Inflammatory macrophage treated with lipopolysaccharide for 4 hours (primary cell): ENCODE results near the gene AP1B1.
"Not testable (repeated sequence)": the region's sequence is repeated elsewhere in the genome, so short reads cannot be mapped to it uniquely, and the experiment has no call there.

Experiments used
- DNase-seq: peaks from one replicate; pipeline ENCODE4 v3.0.0-alpha.2; 2020

The AP1B1 gene

GRCh38 chr22:29346659-29347058 is 41.7 kb downstream of the AP1B1 start:
- no peak for DNase-seq

DNA sequence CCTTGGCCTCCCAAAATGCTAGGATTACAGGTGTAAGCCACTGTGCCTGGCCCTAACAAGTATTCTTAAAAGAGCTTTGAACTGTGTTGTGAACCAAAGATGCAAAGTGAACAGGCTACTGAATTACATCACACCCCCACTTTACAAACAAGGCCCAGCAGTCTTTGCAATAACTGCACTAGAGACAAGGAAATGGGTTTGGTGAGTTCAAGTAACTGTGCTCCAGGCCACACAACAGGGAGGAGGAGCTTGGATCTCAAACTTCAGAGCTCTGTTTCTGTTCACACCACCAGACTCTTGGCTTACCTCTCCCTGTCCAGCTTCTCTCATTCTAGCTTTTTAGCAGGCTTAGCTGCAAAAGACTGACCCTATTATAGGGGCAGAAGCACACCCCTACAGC is 42.4 kb downstream of the AP1B1 start:
- no peak for DNase-seq

DNA sequence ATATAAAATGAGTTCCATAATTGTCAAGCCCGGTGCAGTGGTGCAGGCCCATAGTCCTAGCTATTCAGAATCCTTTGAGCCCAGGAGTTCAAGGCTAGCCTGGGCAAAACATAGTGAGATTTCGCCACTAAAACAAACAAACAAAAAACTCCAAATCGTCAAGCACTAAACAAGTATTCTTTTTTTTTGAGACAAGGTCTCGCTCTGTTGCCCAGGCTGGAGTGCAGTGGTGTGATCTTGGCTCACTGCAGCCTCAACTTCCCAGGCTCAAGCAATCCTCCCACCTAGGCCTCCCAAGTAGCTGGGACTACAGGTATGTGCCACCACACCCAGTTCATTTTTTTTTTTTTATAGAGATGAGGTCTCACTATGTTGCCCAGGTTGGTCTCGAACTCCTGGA is 43.5 kb downstream of the AP1B1 start:
- not testable (repeated sequence) for DNase-seq

DNA sequence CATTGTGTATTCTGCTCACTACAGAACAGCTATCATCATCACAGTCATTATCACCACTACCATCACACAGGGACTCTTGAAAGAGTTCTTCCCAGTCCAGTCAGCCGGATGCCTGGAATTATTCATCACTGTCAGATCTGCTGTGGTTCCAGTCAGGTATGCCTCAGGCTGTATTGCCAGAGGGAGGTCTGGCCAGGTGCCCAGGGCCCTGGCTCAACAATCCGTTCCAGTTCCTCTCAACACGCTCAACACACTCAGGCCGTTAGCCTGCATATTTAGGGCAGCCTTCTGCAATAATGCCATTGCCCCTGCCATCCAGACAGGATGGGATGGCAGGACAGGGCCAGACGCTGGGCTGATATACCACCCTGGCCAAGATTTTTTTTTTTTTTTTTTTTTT is 44.2 kb downstream of the AP1B1 start:
- no peak for DNase-seq

DNA sequence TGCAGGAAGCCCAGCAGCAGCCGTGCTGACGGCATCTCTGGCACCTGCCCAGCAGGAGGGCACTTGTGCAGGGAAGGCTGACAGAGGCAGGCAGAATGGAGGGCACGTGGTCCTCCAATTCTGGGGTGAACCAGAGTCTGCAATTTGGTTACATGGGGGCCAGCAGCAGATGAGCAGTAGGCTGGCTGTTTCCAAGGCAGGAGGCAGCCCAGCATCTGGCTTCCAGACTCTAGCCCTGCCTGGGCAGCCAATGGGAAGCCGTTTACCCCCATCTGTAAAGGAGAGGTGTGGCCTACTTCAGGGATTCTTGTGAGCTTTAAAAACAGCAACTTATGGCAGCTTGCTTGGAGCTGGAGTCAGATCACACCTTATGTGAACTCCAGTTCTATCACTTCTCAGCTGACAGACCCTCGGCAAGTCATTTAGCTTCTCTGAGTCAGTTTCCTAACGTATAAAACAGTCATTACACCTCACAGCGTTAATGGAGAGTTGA is 45.0 kb downstream of the AP1B1 start:
- DNase-seq = no peak

DNA sequence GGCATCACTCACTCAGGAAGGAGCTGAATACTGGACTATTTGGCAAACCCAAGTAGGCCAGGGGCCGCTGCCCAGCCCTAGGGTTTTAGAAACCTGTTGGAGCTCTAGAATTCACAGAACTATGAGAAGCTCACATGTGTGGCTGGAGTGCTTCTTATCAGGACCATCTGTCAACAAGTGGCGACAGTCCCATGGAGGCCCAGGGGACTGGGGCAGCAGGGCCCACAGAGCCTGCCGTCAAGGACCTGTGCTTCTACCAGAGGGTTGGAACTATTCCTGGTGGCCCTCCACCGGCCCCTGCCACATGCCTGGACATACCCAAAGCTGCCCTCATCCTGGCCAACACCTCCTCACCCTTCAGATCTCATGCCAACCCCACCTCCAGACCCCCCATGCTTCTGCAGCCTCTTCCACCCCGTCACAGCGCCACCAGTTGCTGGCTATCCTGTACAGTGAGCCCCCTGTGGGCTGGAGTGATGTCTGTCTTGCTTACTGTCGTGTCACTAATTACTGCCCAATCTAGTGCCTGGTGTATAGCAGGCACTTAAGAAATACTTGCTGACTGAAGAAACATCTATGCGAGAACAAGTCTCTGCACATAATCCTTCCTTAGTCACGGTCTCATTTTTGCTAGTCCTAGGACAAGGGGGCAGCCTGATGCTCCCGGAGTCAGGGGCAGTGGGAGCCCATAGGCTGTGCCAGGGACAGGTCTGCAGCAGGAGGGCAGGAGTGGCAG is 45.6 kb downstream of the AP1B1 start:
- no peak for DNase-seq

DNA sequence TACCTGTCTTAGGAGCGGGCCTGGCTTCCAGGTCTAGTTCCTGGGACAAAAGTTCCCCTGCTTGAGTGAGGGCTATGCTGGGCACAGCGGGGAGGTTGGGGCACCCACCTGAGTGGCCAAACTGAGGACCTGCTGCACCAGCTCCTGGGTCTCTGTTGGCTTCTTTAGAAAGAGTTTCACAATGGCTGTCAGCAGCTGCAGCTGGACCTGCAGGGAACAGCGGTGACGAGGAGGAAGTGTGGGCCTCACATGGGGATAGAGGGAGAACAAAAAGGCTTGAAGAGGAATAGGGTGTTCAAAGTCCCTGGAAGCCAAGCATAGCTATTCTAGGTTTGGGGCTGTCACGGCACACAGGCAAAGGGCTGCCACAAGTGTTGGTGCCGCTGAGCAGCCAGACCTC is 46.2 kb downstream of the AP1B1 start:
- DNase-seq = no peak

- DNase-seq = no peak
Measured at GRCh38 chr22:29341849-29342127, 46.6 kb downstream of the AP1B1 start.

DNA sequence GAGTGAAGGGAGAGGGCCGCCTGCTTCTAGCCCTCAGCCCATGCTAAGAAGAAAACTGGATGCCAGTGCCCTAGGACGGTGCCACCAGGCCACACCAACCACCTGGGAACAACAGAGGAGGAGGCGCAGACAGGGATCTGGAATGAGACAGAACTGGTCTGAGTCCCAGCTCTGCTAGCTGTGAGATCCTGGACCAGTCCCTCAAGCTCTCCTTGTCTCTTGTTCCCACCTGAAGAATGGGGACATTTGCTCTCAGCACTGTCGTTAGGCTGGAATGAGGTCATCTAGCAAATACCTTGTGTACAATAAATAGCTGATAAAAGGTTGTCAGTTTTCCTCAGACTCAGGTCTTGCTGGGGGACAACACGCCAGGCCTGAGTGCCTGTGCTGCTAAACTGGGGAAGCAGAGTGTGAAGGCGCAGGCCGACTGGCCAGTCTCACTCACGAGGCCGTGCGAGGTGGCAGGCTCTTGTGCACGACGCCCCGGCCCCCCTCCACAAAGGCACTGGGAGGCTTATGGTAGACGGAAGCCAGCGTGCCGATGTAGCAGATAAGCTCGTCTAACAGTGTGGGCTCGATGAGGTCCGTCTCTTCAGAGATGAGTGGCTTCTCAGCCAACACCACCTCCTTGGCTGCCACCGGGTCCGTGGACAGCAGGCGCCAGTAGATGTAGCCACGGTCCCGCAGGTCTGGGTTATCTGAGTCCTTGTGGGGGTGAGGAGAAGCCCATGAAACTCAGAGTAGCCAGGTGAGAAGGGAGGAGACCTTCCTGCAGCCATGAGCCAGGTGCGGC is 47.1 kb downstream of the AP1B1 start:
- no peak for DNase-seq

GRCh38 chr22:29340566-29340965 is 47.8 kb downstream of the AP1B1 start:
- DNase-seq = no peak

GRCh38 chr22:29339381-29340235 is 48.8 kb downstream of the AP1B1 start:
- no peak for DNase-seq

- DNase-seq = no peak
Measured at GRCh38 chr22:29338398-29338797, 50.0 kb downstream of the AP1B1 start.

DNA sequence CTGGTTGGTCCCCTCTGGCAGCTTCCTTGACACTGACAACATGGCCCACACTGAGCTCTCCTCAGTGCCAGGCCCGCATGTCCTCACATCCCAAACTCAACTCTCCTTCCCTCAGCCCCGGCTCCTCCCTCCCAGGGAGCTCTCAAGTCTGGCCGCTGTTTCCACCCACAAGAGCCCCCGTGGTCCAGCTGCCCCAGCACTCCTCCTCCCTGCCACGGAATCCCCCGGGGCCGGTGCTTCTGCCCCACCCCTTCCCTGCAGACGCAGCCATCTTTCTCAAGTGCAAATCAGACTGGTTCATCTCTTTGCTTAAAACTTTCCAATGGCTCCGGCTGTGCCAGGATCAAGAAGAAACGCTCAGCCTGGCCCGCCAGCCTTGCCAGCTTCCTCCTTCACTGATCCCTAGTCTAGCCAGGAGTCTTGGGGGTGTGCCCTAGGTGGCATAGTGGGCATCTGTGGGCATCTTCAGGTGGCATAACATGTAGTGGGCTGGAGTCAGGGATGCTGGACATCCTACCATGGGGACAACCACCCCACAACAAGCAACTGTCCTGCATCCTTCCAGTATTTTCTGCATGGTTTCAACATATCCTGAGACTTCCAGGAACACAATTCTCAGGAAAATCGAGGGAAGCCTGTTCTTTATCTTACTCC is 50.6 kb downstream of the AP1B1 start:
- no peak for DNase-seq

DNA sequence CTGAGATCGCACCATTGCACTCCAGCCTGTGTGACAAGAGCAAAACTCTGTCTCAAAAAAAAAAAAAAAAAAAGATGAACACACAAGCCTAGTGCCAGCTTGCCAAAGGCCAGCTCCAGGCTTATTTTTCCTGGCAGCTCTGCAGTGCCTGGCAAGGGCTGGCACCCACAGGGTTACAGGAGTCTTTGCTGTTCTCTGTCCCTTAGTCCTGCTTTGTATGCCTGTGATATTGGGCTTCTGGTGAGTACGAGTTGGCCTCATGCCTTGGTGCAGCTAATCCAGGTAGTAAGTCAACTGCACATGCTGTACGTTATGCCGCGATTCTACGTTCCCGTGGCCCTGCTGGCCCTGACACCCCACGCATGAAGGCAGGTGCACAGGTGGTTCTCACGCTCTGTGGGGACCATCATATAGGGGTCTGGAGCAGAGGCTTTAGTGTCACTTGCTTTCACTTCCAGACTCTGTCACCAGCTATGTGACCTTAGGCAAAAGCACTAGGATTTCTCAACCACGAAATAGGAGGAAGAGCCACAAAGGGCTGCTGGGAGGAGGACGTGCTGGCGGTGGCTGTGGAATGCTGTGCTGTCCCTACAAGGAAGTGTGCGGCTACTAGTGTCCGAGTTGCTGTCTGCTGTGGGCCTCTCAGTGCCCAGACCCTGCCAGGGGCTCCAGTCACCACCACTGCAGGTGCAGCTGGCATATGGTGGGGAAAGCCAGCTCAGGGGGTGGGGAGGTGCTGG is 51.4 kb downstream of the AP1B1 start:
- peak; percentile 58 for DNase-seq

- no peak for DNase-seq
Measured at GRCh38 chr22:29335656-29336055, 52.7 kb downstream of the AP1B1 start.

DNA sequence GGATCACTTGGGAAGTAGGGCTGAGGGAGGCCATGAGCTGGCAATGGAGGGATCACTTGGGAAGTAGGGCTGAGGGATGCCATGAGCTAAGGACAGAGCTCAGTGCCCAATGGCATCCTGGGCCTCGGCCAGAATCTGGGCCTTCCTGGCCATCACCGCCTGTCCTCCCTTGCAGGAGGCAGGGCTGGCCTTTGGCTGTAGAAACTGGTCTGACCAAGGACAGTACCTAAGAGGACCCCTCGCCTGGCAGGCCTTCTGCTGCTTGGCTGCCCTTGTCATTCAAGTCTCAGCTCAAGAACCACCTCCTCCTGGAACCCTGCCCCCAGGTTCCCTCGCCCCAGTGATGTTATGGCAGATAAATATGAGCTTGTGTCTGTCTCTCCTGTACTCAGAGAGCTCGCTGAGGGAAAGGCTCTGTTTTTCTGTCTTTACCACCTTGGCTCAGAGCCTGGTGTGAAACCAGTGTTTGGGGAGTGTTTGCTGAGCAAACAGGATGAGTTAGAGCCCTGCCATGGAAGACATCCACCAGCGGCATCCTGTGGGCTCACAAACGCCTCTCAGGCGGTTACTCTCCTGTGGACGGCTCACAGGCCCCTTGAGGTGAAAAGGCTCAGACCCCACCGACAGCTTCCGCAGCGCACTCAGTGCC is 53.5 kb downstream of the AP1B1 start:
- no peak for DNase-seq

- DNase-seq = no peak
Measured at GRCh38 chr22:29334148-29334547, 54.2 kb downstream of the AP1B1 start.

DNA sequence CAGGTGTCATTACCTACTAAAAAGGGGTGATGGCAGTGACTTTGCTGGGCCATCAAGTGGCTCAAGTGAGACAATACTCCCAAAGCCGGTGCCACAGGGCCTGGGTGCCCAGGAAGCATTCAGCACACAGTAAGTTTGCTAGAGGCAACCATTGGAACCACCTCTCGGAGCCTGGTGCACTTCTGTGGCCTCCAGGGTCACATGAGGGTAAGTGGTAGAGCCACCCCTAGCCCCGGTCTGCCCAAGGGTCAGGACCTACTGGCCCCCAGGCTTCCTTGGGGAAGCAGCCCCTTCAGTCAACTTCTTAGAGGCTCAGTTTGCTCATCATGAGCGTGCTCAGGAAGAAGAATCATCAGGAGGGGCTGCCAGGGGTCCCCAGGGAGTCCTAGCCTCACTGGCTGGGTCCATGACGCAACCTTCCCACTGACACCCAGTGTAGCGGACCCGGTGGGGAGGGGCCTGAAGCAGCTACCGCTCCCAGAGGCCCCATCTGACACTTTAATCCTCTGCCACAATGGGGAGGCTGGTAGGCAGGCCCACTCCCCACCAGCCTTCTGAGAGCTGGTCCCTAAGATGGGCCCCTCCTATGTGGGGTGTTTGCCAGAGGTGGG is 55.4 kb downstream of the AP1B1 start:
- no peak for DNase-seq

DNA sequence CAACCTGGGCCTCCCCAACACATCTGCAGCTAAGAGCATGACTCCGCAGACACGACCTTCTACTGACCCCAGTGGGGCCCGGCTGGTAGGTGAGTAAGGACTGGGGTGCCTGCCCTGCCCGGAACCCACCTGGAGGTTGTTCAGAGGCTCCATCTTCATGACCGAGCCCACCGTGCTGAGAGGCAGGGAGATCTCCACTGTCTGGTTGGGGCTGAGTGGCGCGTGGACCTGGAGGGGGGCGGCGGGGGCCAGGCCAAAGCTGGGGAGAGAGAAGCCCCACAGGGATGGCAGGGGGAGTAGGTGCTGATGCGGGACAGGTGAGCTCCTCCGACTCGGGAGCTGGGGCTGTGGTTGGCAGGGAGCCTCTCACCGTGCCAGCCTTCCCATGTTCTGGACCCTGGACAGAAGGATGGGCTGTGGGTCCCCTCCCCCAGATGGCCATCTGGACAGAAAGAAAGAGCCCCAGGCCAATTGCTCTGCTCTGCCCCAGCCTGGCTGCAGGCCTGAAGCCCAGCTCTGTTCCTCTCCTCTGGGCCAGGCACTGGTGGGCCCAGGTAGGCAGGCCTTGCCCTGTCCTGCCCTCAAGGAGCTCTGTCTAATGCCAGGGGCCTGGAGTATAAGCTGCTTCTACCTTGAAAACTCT is 56.6 kb downstream of the AP1B1 start:
- DNase-seq = no peak

GRCh38 chr22:29331213-29331612 is 57.2 kb downstream of the AP1B1 start:
- DNase-seq = no peak

- no peak for DNase-seq
Measured at GRCh38 chr22:29330753-29331152, 57.6 kb downstream of the AP1B1 start.
